A549 (cell line): ENCODE data around the gene SEMA6B. TPM values are rescaled to one million over a fixed set of nuclear protein-coding genes. Genes with fewer than 3 reads are reported as not detected.

Experiments used
- ATAC-seq, 2 experiments: fragments of 200-7000 bp in 1 of 2; fragments of >200 bp in 1 of 2; cut with Nextera tagmentation in 1 of 2; cut with Tn5 transposase in 1 of 2; 3 replicates each; pipeline versions ENCODE4 v1.8.0 to v1.9.1; 2018 to 2020; ENCODE audit warnings: mild to moderate bottlenecking in 1 of 2, moderate library complexity in 1 of 2
- CTCF ChIA-PET: fragments of 300-600 bp; sonication (Branson Sonifier 250); formaldehyde crosslinking; extraction: SDS; loops from one replicate; lab custom pipeline; 2021; ENCODE audit warnings: antibody characterized with exemption, inconsistent platforms; lab: Yijun Ruan, JAX
- POLR2A ChIA-PET: fragments of 350-600 bp; formaldehyde crosslinking; extraction: SDS; loops from one replicate; lab custom pipeline; 2021; ENCODE audit warnings: antibody characterized with exemption, inconsistent platforms; lab: Yijun Ruan, JAX
- DNase-seq, 2 experiments: peaks; one replicate each; pipeline versions ENCODE4 v3.0.0 to v3.0.0-alpha.2; 2011 to 2016; ENCODE audit warnings: low read depth in 1 of 2, low spot score in 1 of 2
- FAIRE-seq: peaks from 2 replicates; lab custom pipeline; 2011; peaks lifted over from hg19 to GRCh38; lab: Jason Lieb, UNC
- H3K27ac ChIP-seq, 2 experiments: fragments of >200 bp; sonication (Bioruptor Twin); formaldehyde crosslinking; 3 replicates each; pipeline ENCODE4 v1.5.1; 2016 to 2017
- H3K4me1 ChIP-seq: fragments of >200 bp; sonication (Bioruptor Twin); formaldehyde crosslinking; 3 replicates; pipeline ENCODE4 v1.6.1; 2016
- H3K4me2 ChIP-seq: fragments of >200 bp; sonication (Bioruptor Twin); formaldehyde crosslinking; 3 replicates; pipeline ENCODE4 v1.6.1; 2016
- H3K4me3 ChIP-seq: fragments of >200 bp; sonication (Bioruptor Twin); formaldehyde crosslinking; 3 replicates; pipeline ENCODE4 v1.5.1; 2016
- H3K9me3 ChIP-seq: fragments of >200 bp; sonication (Bioruptor Twin); formaldehyde crosslinking; 3 replicates; pipeline ENCODE4 v1.6.1; 2016
- BCL3 ChIP-seq: fragments of >200 bp; sonication (Bioruptor Twin); formaldehyde crosslinking; IDR thresholded peaks from 3 replicates; pipeline ENCODE4 v1.6.1; 2016
- CBX8 ChIP-seq: fragments of 200-600 bp; sonication (generic); IDR thresholded peaks from 2 replicates; pipeline ENCODE4 v1.6.1; 2016
- CEBPB ChIP-seq, 2 experiments: fragments of >200 bp in 1 of 2; sonication (Bioruptor Twin) in 1 of 2; formaldehyde crosslinking in 1 of 2; IDR thresholded peaks; 2 replicates each; pipeline ENCODE4 v1.6.1; 2012 to 2016
- CTCF ChIP-seq: fragments of >200 bp; sonication (Bioruptor Twin); formaldehyde crosslinking; IDR thresholded peaks from 3 replicates; pipeline ENCODE4 v1.5.1; 2016
- EHF ChIP-seq: fragments of 250-450 bp; sonication (Bioruptor Pico); IDR thresholded peaks from 2 replicates; pipeline ENCODE4 v1.5.0; 2020; ENCODE audit warnings: mild to moderate bottlenecking
- EP300 ChIP-seq, 2 experiments: fragments of >200 bp; sonication (Bioruptor Twin); formaldehyde crosslinking; IDR thresholded peaks; 2 replicates in 1 of 2; 3 replicates in 1 of 2; pipeline ENCODE4 v1.6.1; 2016 to 2017
- FOSB ChIP-seq: fragments of 250-450 bp; sonication (Bioruptor Pico); IDR thresholded peaks from 2 replicates; pipeline ENCODE4 v1.5.0; 2020; ENCODE audit warnings: mild to moderate bottlenecking, moderate library complexity
- FOSL2 ChIP-seq, 2 experiments: fragments of 450-650 bp in 1 of 2; fragments of >200 bp in 1 of 2; sonication (Bioruptor Twin) in 1 of 2; formaldehyde crosslinking; IDR thresholded peaks; 2 replicates each; pipeline versions ENCODE4 v1.5.0 to v1.6.1; 2016 to 2020; ENCODE audit warnings: mild to moderate bottlenecking in 1 of 2, moderate library complexity in 1 of 2
- FOXS1 ChIP-seq: fragments of 250-450 bp; sonication (Bioruptor Pico); IDR thresholded peaks from 2 replicates; pipeline ENCODE4 v1.5.0; 2020; ENCODE audit warnings: mild to moderate bottlenecking, moderate library complexity
- GATA3 ChIP-seq: IDR thresholded peaks from 2 replicates; pipeline ENCODE4 v1.6.1; 2012; ENCODE audit warnings: borderline replicate concordance
- HDAC2 ChIP-seq: fragments of 200-600 bp; sonication (generic); IDR thresholded peaks from 2 replicates; pipeline ENCODE4 v1.6.1; 2016
- JUN ChIP-seq, 2 experiments: fragments of >200 bp; sonication (Bioruptor Twin); formaldehyde crosslinking; IDR thresholded peaks; 2 replicates in 1 of 2; 3 replicates in 1 of 2; pipeline ENCODE4 v1.6.1; 2016 to 2017
- KDM1A ChIP-seq: fragments of 200-600 bp; sonication (generic); IDR thresholded peaks from 2 replicates; pipeline ENCODE4 v1.6.1; 2016; ENCODE audit warnings: low read depth, mild to moderate bottlenecking
- NPAS2 ChIP-seq: fragments of 250-450 bp; sonication (Bioruptor Pico); IDR thresholded peaks from 2 replicates; pipeline ENCODE4 v1.8.0; 2022; ENCODE audit warnings: mild to moderate bottlenecking, moderate library complexity, borderline replicate concordance
- NR3C1 ChIP-seq: fragments of >200 bp; sonication (Bioruptor Twin); formaldehyde crosslinking; IDR thresholded peaks from 3 replicates; pipeline ENCODE4 v1.6.1; 2017
- POLR2A ChIP-seq: IDR thresholded peaks from 2 replicates; pipeline ENCODE4 v1.6.1; 2012; ENCODE audit warnings: mild to moderate bottlenecking, low read length
- POLR2AphosphoS2 ChIP-seq: conservative IDR thresholded peaks from 2 replicates; pipeline ENCODE4 v1.6.1; 2012; ENCODE audit warnings: low read length, improper control_type of control experiment, inconsistent platforms
- RAD21 ChIP-seq, 2 experiments: fragments of >200 bp in 1 of 2; sonication (Bioruptor Twin) in 1 of 2; formaldehyde crosslinking in 1 of 2; IDR thresholded peaks in 1 of 2; conservative IDR thresholded peaks in 1 of 2; 2 replicates in 1 of 2; 3 replicates in 1 of 2; pipeline ENCODE4 v1.6.1; 2012 to 2018; ENCODE audit warnings: inconsistent platforms in 1 of 2
- SMC3 ChIP-seq: fragments of >200 bp; sonication (Bioruptor Twin); formaldehyde crosslinking; IDR thresholded peaks from 3 replicates; pipeline ENCODE4 v1.6.1; 2018; ENCODE audit warnings: inconsistent platforms
- SREBF2 ChIP-seq: fragments of 450-650 bp; IDR thresholded peaks from 2 replicates; pipeline ENCODE4 v1.6.1; 2014; ENCODE audit warnings: mild to moderate bottlenecking, moderate library complexity
- TP53 ChIP-seq: fragments of 250-450 bp; sonication (Bioruptor Pico); IDR thresholded peaks from 2 replicates; pipeline ENCODE4 v1.5.0; 2021; ENCODE audit warnings: mild to moderate bottlenecking, moderate library complexity
- ZFP36 ChIP-seq: fragments of 450-650 bp; IDR thresholded peaks from 2 replicates; pipeline ENCODE4 v1.6.1; 2014; ENCODE audit warnings: borderline replicate concordance; ENCODE audit not compliant: partially characterized antibody
- WGBS: methylation state at CpG from one replicate; pipeline ENCODE4 v1.1.6; 2017; ENCODE audit errors: missing lambda C conversion rate; 5-methylcytosine and 5-hydroxymethylcytosine counted together
- polyA plus RNA-seq, 4 experiments: library from polyadenylated mRNA; depleted of rRNA in 3 of 4; stranded (reverse); fragments of >200 nt; fragmentation: RNase III in 1 of 4; extraction: RNeasy Plus Mini Kit Qiagen cat#74134 plus additional on column Dnase treatment in 1 of 4; gene quantifications; 2 replicates in 3 of 4; 3 replicates in 1 of 4; pipeline ENCODE4 v1.2.3, GENCODE V29; 2011 to 2017
- TF ChIP-seq, protein P1 (sequence below): IDR thresholded peaks from 2 replicates; pipeline ENCODE4 v1.6.1; 2012
- TF ChIP-seq, protein P2 (sequence below): IDR thresholded peaks from 2 replicates; pipeline ENCODE4 v1.6.1; 2012; ENCODE audit warnings: low read depth, borderline replicate concordance

Gene SEMA6B
- polyA plus RNA-seq, 2 of the 4 experiments (the other 2 are of a cell fraction), result 5.7 to 9.0 TPM

DNA sequence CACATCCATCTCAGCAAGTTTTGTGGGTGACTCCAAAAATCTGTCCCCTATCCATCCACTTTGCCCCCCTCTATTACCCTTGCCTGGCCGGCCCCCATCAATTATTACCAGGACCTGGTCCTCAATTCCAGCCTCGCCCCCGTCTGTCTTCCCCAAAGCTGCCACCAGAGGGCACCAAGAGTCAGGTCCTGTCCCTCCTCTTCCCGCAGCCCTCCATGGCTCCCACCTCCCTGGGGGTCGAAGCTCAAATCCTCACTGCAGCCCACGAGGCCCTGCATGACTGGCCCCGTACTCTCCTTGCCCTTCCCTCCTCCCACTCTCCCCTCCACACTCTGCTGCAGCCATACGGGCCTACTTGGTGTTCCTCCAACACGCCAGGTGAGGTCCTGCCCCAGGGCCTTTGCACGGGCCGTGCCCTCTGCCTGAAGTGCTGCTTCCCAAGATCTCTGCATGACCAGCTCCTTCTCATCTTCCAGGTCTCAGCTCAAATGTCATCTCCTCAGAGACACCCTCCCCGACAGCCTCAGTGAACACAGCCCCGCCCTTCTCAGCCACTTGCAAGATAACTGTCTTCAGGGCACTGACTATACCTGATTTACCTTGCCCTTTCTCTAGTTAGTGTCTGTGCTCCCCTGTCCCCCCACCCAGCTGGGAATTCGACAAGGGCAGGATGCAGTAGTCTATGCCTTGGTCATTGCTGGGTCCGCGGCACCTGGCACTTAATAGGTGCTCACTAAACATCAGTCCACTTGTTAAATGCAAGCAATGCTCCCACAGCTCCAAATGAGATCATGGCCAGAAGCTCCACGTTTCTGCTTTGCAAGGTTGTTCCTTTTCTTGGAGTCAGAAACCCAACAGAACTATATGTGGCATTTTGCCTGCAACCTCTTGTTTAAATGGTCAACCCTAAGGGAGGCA, 16.8 kb upstream of the SEMA6B start:
- FAIRE-seq, result no peak
- Histone ChIP-seq H3K4me3 (no peak overlapping the region), H3K4me2 (peak overlapping the region; percentile 87), H3K4me1 (peaks cover 36% of the 10 kb centered on the region), H3K27ac (peak overlapping the region; percentile 85 to 99), H3K9me3 (no peaks in the 10 kb centered on the region)
- TF ChIP-seq KDM1A, result peak; percentile 98; the same call in 1 of the 2 replicates
- TF ChIP-seq NR3C1, result no peak
- TF ChIP-seq ZFP36, result peak; percentile 91
- TF ChIP-seq CTCF, result peak; percentile 63
- no peak for TF ChIP-seq FOXS1
- TF ChIP-seq RAD21 (conservative IDR thresholded peaks at IDR 0.05 in 1 of 2, IDR thresholded peaks at IDR 0.05 in 1 of 2), result peak; percentile 48 to 50; a peak in 4 of 5 replicates
- TF ChIP-seq HDAC2, result peak; percentile 83; the same call in 1 of the 2 replicates
- no peak for TF ChIP-seq TP53 (CRISPR knock-in tag)
- TF ChIP-seq SMC3, result peak; percentile 55
- 48% methylated on average over 16 of the region's 17 CpGs for WGBS
- ATAC-seq, result peak; percentile 49 to 71; a peak in 5 of 6 replicates
- CTCF ChIA-PET, result interaction anchor here (0.7 to 5.6 kb wide), 27 partner anchors 9 to 225 kb away, joined by 3 to 62 read pairs (median 4); partner anchors contain the start of genes SEMA6B and TNFAIP8L1
- peak; percentile 72 for DNase-seq
- POLR2A ChIA-PET, result interaction anchor here (0.9 kb wide), 2 partner anchors 60 to 215 kb away, joined by 3 read pairs; partner anchors contain the start of gene FEM1A

DNA sequence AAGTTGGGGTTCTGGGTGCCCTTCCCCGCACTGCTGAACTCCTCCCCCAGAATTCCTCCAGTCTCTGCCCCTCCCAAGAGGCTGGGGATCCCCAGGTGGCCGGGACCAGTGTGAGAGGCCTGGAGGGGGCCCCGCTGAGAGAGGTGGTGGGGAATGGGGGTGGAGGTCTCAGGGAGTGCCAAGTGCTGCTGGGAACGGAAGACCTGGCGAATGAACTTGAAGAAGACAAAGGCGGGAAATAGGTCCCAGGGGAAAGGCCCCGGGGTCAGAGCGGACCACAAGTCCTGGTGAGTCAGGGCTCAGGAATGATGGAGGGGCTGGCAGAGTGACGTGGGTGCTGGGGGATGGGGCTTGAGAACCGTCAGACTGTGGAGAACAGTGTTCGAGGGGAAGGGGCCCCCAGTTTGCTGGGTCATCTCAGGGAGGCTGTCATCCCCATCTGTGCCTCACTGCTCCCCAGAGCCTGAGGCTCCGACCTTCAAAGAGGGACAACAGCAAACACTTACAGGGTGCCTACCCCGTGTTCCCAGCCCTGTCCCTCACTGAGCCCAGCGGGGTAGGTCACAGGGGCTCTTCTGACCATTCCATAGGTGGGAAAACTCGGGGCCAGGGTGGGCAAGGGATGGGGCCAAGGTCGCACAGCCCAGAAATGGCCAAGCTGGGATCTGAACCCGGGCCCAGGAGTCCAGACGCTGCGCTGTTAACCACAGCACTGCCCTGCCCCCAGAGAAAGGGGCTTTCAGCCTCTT, 16.0 kb upstream of the SEMA6B start:
- ATAC-seq, result peak; percentile 42 to 79
- TF ChIP-seq JUN (IDR thresholded peaks at IDR 0.05) (peak in 1 of 2 experiments; percentile 50; a peak in 2 of 5 replicates), GATA3 (peak; percentile 55), CEBPB (IDR thresholded peaks at IDR 0.05) (no peak), ZFP36 (peak; percentile 1), NPAS2 (CRISPR knock-in tag) (no peak), CBX8 (no peak), BCL3 (no peak), POLR2A (no peak), SREBF2 (no peak), RAD21 (conservative IDR thresholded peaks at IDR 0.05 in 1 of 2, IDR thresholded peaks at IDR 0.05 in 1 of 2) (no peak), EHF (no peak), EP300 (IDR thresholded peaks at IDR 0.05) (peak in 1 of 2 experiments; percentile 24; a peak in 1 of 5 replicates), FOSB (CRISPR knock-in tag) (no peak), FOSL2 (IDR thresholded peaks at IDR 0.05) (no peak), FOSL2 (CRISPR knock-in tag; IDR thresholded peaks at IDR 0.05) (peak; percentile 92), TP53 (CRISPR knock-in tag) (no peak), KDM1A (no peak), POLR2AphosphoS2 (no peak)
- TF ChIP-seq, protein P1, sequence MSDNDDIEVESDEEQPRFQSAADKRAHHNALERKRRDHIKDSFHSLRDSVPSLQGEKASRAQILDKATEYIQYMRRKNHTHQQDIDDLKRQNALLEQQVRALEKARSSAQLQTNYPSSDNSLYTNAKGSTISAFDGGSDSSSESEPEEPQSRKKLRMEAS, result peak; percentile 73
- TF ChIP-seq, protein P2, sequence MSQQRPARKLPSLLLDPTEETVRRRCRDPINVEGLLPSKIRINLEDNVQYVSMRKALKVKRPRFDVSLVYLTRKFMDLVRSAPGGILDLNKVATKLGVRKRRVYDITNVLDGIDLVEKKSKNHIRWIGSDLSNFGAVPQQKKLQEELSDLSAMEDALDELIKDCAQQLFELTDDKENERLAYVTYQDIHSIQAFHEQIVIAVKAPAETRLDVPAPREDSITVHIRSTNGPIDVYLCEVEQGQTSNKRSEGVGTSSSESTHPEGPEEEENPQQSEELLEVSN, result peak; percentile 83
- ChIA-PET CTCF (interaction anchor here (0.6 to 11.8 kb wide), 24 partner anchors 8 to 243 kb away, joined by 3 to 118 read pairs (median 4); partner anchors contain the start of genes SEMA6B and TNFAIP8L1), POLR2A (interaction anchor here (0.9 kb wide), 1 partner anchor 216 kb away, joined by 3 read pairs; the partner anchor contains the start of gene FEM1A)
- 15% methylated on average over 14 of the region's 19 CpGs for WGBS
- Histone ChIP-seq H3K4me1 (peaks cover 35% of the 10 kb centered on the region), H3K9me3 (no peaks in the 10 kb centered on the region), H3K27ac (peak overlapping the region; percentile 85 to 99), H3K4me3 (no peak overlapping the region), H3K4me2 (peak overlapping the region; percentile 87)
- FAIRE-seq, result no peak
- peak; percentile 89 to 94 for DNase-seq
